ENCODE results near the gene DNASE2B.

DNA sequence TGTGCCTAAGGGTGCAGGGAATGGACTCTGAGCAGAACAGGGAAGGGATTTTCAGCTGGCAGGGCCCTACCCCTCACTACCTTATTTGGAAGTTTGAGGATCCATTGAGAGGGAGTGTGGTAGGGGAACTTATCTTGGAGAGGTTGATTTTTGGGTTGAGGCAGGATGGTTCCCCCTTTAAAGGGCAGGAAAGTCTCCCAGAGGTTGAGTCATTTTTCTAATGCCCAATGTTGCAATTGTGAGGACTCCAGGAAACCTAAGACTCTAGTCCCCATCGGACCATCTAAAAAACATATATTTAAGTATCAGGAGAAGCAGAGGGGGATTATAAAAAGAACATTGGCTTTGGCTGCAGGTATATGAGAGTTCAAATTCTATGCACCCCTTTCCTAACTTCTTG, 49.5 kb upstream of the DNASE2B start:
- TF ChIP-seq, protein P1, sequence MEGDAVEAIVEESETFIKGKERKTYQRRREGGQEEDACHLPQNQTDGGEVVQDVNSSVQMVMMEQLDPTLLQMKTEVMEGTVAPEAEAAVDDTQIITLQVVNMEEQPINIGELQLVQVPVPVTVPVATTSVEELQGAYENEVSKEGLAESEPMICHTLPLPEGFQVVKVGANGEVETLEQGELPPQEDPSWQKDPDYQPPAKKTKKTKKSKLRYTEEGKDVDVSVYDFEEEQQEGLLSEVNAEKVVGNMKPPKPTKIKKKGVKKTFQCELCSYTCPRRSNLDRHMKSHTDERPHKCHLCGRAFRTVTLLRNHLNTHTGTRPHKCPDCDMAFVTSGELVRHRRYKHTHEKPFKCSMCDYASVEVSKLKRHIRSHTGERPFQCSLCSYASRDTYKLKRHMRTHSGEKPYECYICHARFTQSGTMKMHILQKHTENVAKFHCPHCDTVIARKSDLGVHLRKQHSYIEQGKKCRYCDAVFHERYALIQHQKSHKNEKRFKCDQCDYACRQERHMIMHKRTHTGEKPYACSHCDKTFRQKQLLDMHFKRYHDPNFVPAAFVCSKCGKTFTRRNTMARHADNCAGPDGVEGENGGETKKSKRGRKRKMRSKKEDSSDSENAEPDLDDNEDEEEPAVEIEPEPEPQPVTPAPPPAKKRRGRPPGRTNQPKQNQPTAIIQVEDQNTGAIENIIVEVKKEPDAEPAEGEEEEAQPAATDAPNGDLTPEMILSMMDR (IDR thresholded peaks at IDR 0.05) = no peak
- TF ChIP-seq POLR2A (IDR thresholded peaks at IDR 0.05) (no peak), EP300 (IDR thresholded peaks at IDR 0.05) (no peak)

All from ovary (tissue), 3 donors.